ENCODE data around the gene TNRC18.
"Not testable (repeated sequence)": the region's sequence is repeated elsewhere in the genome, so short reads cannot be mapped to it uniquely, and the experiment has no call there.

The TNRC18 gene

DNA sequence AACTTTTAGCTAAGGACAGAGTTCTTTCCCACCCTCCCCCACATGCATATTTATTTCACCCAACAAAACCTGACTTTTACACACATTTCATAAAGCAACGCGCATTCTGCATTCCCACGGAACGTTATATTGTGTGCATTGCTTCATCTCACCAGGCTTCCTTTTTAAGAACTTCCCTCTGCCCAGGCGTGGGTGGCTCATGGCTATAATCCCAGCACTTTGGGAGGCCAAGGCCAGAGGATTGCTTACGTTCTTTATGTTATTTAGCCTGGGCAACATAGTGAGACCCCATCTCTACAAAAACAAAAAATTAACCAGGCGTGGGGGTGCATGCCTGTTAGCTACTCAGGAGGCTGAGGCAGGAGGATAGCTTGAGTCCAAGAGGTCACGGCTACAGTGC lies 155.8 kb downstream of the TNRC18 start:
- DNase-seq (ENCODE audit: low spot score), result not testable (repeated sequence)

- peak; percentile 22 for DNase-seq (ENCODE audit: low spot score)
Observed at GRCh38 chr7:5266191-5267028, 157.2 kb downstream of the TNRC18 start.

GRCh38 chr7:5265320-5266190 lies 158.1 kb downstream of the TNRC18 start:
- no peak for DNase-seq (ENCODE audit: low spot score)

DNA sequence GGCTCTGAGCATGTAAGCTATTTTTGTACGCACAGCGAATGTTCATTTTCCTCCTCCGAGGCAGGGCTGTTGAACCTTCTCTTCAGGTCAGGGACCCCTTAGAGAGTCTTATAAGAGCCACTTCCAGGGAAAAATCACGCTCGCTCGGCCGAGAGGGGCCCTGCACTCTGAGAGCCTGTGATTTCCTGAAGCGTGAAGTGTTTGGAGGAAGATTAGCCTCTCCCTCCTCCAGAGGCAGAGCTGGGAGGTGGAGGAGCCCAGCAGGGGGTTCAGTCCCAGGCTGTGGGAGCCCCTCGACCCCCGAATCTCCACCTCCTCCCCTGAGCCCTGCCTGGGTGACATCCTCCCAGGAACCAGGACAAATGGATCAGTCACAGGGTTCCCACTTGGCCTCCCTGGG lies 160.6 kb downstream of the TNRC18 start:
- not testable (repeated sequence) for DNase-seq (ENCODE audit: low spot score)

DNA sequence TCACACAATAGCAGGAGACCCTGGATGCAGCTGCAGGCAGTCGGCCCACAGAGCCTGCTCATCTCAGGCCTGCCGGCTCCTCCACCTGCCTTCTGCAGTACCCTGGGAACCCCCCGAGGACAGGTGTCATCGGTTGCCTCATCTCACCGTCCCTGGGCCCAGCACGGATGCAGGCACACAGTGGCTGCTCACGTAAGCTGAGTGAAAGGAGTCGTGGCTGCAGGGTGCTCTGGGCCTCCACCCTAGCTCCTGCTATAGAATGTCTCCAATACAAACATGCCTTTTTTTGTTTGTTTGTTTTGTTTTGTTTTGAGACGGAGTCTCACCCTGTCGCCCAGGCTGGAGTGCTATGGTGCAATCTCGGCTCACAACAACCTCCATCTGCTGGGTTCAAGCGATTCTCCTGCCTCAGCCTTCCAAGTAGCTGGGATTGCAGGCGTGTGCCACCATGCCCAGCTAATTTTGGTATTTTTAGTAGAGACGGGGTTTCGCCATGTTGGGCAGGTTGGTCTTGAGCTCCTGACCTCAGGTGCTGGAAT lies 163.0 kb downstream of the TNRC18 start:
- not testable (repeated sequence) for DNase-seq (ENCODE audit: low spot score)

Data from RKO (cell line).